ENCODE data around the gene GAS7. TPM values are rescaled to one million over a fixed set of nuclear protein-coding genes. Genes with fewer than 3 reads are reported as not detected.
A peak's percentile ranks its signal among the peaks of the same experiment; 100 is the strongest.

Gene GAS7
- total and polyA plus RNA-seq, 10 of the 15 experiments (the other 5 are each of a cell fraction or from before 2014, with no cell fraction given) = 2.3 to 53.4 (median 24.0) TPM

DNA sequence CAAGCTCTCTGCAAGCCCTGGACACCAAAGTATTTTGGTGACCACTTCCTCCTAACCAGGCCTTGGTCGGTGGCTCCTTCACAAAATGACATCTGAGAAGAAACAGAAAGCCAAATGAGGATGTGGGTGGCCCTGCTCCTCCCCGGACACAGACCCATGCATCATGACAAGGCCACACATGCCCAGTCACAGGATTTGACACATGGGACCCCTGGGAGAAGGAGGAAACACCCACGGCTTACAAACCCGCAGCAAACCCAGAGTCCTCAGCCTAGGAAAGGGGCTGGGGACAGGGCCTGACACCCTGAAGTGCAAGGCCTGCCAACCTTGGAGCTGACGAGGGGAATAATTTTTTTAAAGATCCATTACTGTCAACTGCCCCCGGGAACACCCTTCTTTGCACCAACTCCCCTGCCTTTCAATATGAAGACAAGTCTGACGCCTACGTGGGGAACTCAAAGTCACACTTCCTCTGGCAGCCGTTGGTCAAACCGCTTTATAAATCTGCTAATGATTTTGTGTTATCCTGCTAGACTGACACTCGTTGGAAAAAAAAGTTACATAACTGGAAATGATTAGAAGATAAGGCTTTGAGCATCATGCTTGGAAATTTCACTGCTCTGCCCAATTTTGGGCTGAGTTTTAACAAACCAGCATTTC is 41.3 kb downstream of the GAS7 start (continued):
- peak in 1 of 2 experiments; percentile 28; a peak in 1 of 4 replicates for TF ChIP-seq ETV6 (conservative IDR thresholded peaks at IDR 0.05 in 1 of 2, IDR thresholded peaks at IDR 0.05 in 1 of 2; ENCODE audit: borderline replicate concordance in 1 of 2, low read depth in 1 of 2)

DNA sequence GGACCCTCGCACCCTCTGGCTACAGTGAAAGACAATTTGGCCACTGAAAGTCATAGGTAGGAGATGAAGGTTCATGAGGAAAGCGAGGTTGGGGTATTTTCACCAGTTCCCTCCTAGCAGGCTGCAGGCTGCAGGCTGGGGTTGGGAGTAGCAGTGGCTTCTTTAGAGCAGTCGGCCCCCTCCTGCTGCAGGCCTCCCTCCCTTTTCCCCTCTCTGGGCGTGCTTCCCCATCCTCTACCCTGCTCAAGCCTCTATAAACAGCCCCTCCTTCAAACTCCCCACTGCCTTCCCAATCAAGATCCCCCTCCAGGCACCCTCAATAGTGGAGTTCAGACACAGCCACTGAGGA is 41.8 kb downstream of the GAS7 start:
- ChIA-PET CTCF (interaction anchor here (1.4 kb wide), 1 partner anchor 41 kb away, joined by 3 read pairs; no protein-coding TSS in a partner anchor), RAD21 (ENCODE audit: unreplicated experiment) (no interaction called here), SMC1A (ENCODE audit: uncharacterized antibody, unreplicated experiment) (no interaction called here), POLR2A (no interaction called here)
- Histone ChIP-seq H4K20me1 (ENCODE audit: control insufficient read depth, insufficient read depth) (no peaks in the 10 kb centered on the region), H3K79me2 (ENCODE audit: control insufficient read depth, insufficient read depth, low read length) (no peaks in the 10 kb centered on the region), H3K4me3 (0 out of 2 replicates have a peak overlapping the region, but pooled peaks have one; percentile 24), H3K27me3 (replicated peaks in 1 of 2; ENCODE audit: control insufficient read depth in 2 of 2, insufficient read depth in 2 of 2, low read length in 1 of 2) (no peaks in the 10 kb centered on the region), H3K4me2 (ENCODE audit: control insufficient read depth, insufficient read depth) (peak overlapping the region; percentile 80), H2AFZ (ENCODE audit: control insufficient read depth, low read depth, low read length) (peak overlapping the region; percentile 63; the same call in 1 of the 2 replicates), H3K27ac (ENCODE audit: control insufficient read depth, insufficient read depth) (peak overlapping the region; percentile 71), H3K9ac (ENCODE audit: control insufficient read depth, insufficient read depth, low read length) (peak overlapping the region; percentile 63; the same call in 1 of the 2 replicates), H3K36me3 (ENCODE audit: control insufficient read depth in 2 of 2, insufficient read depth in 2 of 2, low read length in 1 of 2) (no peaks in the 10 kb centered on the region), H3K9me3 (replicated peaks; ENCODE audit: control insufficient read depth, insufficient read depth, low read length) (no peaks in the 10 kb centered on the region), H3K4me1 (ENCODE audit: control insufficient read depth, insufficient read depth, low read length) (peaks cover 22% of the 10 kb centered on the region)
- DNase-seq (ENCODE audit: low read depth, low spot score) (no peak), FAIRE-seq (no peak), ATAC-seq (no peak)
- intact Hi-C loops (cut with micrococcal nuclease; ENCODE audit: unreplicated experiment) = loop anchor here (2.0 kb wide), 1 partner anchor 116 kb away; no protein-coding TSS in a partner anchor
- BruUV-seq (replicated peaks) = no TSS peak
- WGBS (ENCODE audit: insufficient coverage, insufficient replicate concordance, low lambda C conversion rate, missing lambda C conversion rate) = 58% methylated on average over 4 of the region's 4 CpGs
- in situ Hi-C loops (cut with MboI) = no loop called here
- TF ChIP-seq, protein P1, sequence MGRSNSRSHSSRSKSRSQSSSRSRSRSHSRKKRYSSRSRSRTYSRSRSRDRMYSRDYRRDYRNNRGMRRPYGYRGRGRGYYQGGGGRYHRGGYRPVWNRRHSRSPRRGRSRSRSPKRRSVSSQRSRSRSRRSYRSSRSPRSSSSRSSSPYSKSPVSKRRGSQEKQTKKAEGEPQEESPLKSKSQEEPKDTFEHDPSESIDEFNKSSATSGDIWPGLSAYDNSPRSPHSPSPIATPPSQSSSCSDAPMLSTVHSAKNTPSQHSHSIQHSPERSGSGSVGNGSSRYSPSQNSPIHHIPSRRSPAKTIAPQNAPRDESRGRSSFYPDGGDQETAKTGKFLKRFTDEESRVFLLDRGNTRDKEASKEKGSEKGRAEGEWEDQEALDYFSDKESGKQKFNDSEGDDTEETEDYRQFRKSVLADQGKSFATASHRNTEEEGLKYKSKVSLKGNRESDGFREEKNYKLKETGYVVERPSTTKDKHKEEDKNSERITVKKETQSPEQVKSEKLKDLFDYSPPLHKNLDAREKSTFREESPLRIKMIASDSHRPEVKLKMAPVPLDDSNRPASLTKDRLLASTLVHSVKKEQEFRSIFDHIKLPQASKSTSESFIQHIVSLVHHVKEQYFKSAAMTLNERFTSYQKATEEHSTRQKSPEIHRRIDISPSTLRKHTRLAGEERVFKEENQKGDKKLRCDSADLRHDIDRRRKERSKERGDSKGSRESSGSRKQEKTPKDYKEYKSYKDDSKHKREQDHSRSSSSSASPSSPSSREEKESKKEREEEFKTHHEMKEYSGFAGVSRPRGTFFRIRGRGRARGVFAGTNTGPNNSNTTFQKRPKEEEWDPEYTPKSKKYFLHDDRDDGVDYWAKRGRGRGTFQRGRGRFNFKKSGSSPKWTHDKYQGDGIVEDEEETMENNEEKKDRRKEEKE (IDR thresholded peaks at IDR 0.05) = no peak
- TF ChIP-seq CBX5 (IDR thresholded peaks at IDR 0.05; ENCODE audit: low read depth) = no peak
- TF ChIP-seq RFX5 (IDR thresholded peaks at IDR 0.05; ENCODE audit: low read depth, low read length) = no peak
- no peak for TF ChIP-seq BRCA1 (IDR thresholded peaks at IDR 0.05; ENCODE audit: low read depth, low read length)
- no peak for TF ChIP-seq WRNIP1 (IDR thresholded peaks at IDR 0.05; ENCODE audit: borderline replicate concordance, low read depth, low read length)
- TF ChIP-seq GATAD2B (conservative IDR thresholded peaks at IDR 0.05; ENCODE audit: low read depth) = no peak
- no peak for TF ChIP-seq STAT3 (IDR thresholded peaks at IDR 0.05; ENCODE audit: low read depth, low read length)
- TF ChIP-seq, protein P2, sequence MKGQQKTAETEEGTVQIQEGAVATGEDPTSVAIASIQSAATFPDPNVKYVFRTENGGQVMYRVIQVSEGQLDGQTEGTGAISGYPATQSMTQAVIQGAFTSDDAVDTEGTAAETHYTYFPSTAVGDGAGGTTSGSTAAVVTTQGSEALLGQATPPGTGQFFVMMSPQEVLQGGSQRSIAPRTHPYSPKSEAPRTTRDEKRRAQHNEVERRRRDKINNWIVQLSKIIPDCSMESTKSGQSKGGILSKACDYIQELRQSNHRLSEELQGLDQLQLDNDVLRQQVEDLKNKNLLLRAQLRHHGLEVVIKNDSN (IDR thresholded peaks at IDR 0.05; ENCODE audit: borderline replicate concordance, extremely low read length, insufficient read depth, low read depth, low read length) = no peak
- TF ChIP-seq ZBTB40 (IDR thresholded peaks at IDR 0.05; ENCODE audit: borderline replicate concordance) = no peak
- no peak for TF ChIP-seq EZH2 (IDR thresholded peaks at IDR 0.05; ENCODE audit: borderline replicate concordance, control insufficient read depth, low read depth, low read length)
